ENCODE measurements around the gene MAP3K9. TPM values are rescaled to one million over a fixed set of nuclear protein-coding genes. Genes with fewer than 3 reads are reported as not detected.

The MAP3K9 gene
- total and polyA plus RNA-seq, 10 of the 15 experiments (the other 5 are each of a cell fraction or from before 2014, with no cell fraction given) = 0.48 to 7.9 (median 2.9) TPM

- ATAC-seq (peak; percentile 94), FAIRE-seq (peak; percentile 80), DNase-seq (ENCODE audit: low read depth, low spot score) (peak; percentile 41)
- no peak overlapping the region for H3K27ac ChIP-seq (ENCODE audit: control insufficient read depth, insufficient read depth)
- H3K4me3 ChIP-seq = no peak overlapping the region
- ChIA-PET RAD21 (ENCODE audit: unreplicated experiment) (interaction anchor here (0.9 kb wide), 1 partner anchor 34 kb away, joined by 4 read pairs; no protein-coding TSS in a partner anchor), POLR2A (interaction anchor here (0.7 to 1.4 kb wide), 2 partner anchors 33 to 1710 kb away, joined by 3 to 6 read pairs; partner anchors contain the start of gene MAP3K9), CTCF (interaction anchor here (0.6 to 1.0 kb wide), 4 partner anchors 155 to 1328 kb away, joined by 3 to 4 read pairs (median 4); no protein-coding TSS in a partner anchor), SMC1A (ENCODE audit: uncharacterized antibody, unreplicated experiment) (interaction anchor here (0.7 to 1.3 kb wide), 5 partner anchors 11 to 96 kb away, joined by 3 to 4 read pairs (median 3); no protein-coding TSS in a partner anchor)
- H3K9ac ChIP-seq (ENCODE audit: control insufficient read depth, insufficient read depth, low read length) = no peak overlapping the region
- in situ Hi-C loops (cut with MboI) = no loop called here
- H2AFZ ChIP-seq (ENCODE audit: control insufficient read depth, low read depth, low read length) = no peak overlapping the region
- BruUV-seq (replicated peaks) = no TSS peak
- WGBS (ENCODE audit: insufficient coverage, insufficient replicate concordance, low lambda C conversion rate, missing lambda C conversion rate) = 14% methylated on average over 2 of the region's 2 CpGs
- H4K20me1 ChIP-seq (ENCODE audit: control insufficient read depth, insufficient read depth) = no peaks in the 10 kb centered on the region
- intact Hi-C loops (cut with micrococcal nuclease; ENCODE audit: unreplicated experiment) = no loop called here
- H3K4me1 ChIP-seq (ENCODE audit: control insufficient read depth, insufficient read depth, low read length) = peaks cover 43% of the 10 kb centered on the region
- H3K4me2 ChIP-seq (ENCODE audit: control insufficient read depth, insufficient read depth) = 0 out of 2 replicates have a peak overlapping the region, but pooled peaks have one; percentile 2
- H3K9me3 ChIP-seq (replicated peaks; ENCODE audit: control insufficient read depth, insufficient read depth, low read length) = no peaks in the 10 kb centered on the region
- H3K36me3 ChIP-seq (ENCODE audit: control insufficient read depth in 2 of 2, insufficient read depth in 2 of 2, low read length in 1 of 2) = no peaks in the 10 kb centered on the region
- H3K27me3 ChIP-seq (replicated peaks in 1 of 2; ENCODE audit: control insufficient read depth in 2 of 2, insufficient read depth in 2 of 2, low read length in 1 of 2) = no peaks in the 10 kb centered on the region
- H3K79me2 ChIP-seq (ENCODE audit: control insufficient read depth, insufficient read depth, low read length) = peaks cover 2% of the 10 kb centered on the region
- TF ChIP-seq ASH2L (IDR thresholded peaks at IDR 0.05; ENCODE audit: borderline replicate concordance, low read depth) (no peak), KAT2A (conservative IDR thresholded peaks at IDR 0.05; ENCODE audit: control insufficient read depth, low read depth, low read length) (no peak), RUNX3 (IDR thresholded peaks at IDR 0.05; ENCODE audit: low read length) (peak; percentile 76), PRDM15 (CRISPR knock-in tag; IDR thresholded peaks at IDR 0.05) (no peak), JUNB (IDR thresholded peaks at IDR 0.05) (peak; percentile 30; the same call in 1 of the 2 replicates), STAT1 (conservative IDR thresholded peaks at IDR 0.05) (no peak), RB1 (IDR thresholded peaks at IDR 0.05; ENCODE audit: borderline replicate concordance) (no peak), NR2C1 (IDR thresholded peaks at IDR 0.05) (no peak), ZNF274 (IDR thresholded peaks at IDR 0.05; ENCODE audit: insufficient read depth, insufficient read length) (no peak), MXI1 (IDR thresholded peaks at IDR 0.05; ENCODE audit: low read depth, low read length) (no peak), MYC (IDR thresholded peaks at IDR 0.05; ENCODE audit: insufficient read depth, insufficient read length, insufficient replicate concordance, low read length, severe bottlenecking) (no peak), BCL3 (IDR thresholded peaks at IDR 0.05; ENCODE audit: borderline replicate concordance, insufficient read depth, low read depth, low read length, poor library complexity, severe bottlenecking) (no peak), BMI1 (IDR thresholded peaks at IDR 0.05; ENCODE audit: borderline replicate concordance) (no peak), CUX1 (IDR thresholded peaks at IDR 0.05; ENCODE audit: insufficient replicate concordance, low read depth, low read length) (no peak)
Measured at GRCh38 chr14:70776197-70776596, 33.1 kb downstream of the MAP3K9 start.
